Neural progenitor cell (in vitro differentiated cells): ENCODE data around the gene P2RY11.

Experiments
- CTCF ChIP-seq: fragments of 200-600 bp; sonication (generic); IDR thresholded peaks from 2 replicates; pipeline ENCODE4 v1.5.1; 2017; ENCODE audit warnings: antibody characterized with exemption, mild to moderate bottlenecking
- EZH2 ChIP-seq: fragments of 200-600 bp; sonication (generic); IDR thresholded peaks from 2 replicates; pipeline ENCODE4 v1.6.1; 2017; ENCODE audit warnings: antibody characterized with exemption, mild to moderate bottlenecking, moderate library complexity

- TF ChIP-seq CTCF (no peak), EZH2 (no peak)
Measured at GRCh38 chr19:10144361-10144760, 32.9 kb downstream of the P2RY11 start.
